ENCODE data around the gene STRADA.

DNA sequence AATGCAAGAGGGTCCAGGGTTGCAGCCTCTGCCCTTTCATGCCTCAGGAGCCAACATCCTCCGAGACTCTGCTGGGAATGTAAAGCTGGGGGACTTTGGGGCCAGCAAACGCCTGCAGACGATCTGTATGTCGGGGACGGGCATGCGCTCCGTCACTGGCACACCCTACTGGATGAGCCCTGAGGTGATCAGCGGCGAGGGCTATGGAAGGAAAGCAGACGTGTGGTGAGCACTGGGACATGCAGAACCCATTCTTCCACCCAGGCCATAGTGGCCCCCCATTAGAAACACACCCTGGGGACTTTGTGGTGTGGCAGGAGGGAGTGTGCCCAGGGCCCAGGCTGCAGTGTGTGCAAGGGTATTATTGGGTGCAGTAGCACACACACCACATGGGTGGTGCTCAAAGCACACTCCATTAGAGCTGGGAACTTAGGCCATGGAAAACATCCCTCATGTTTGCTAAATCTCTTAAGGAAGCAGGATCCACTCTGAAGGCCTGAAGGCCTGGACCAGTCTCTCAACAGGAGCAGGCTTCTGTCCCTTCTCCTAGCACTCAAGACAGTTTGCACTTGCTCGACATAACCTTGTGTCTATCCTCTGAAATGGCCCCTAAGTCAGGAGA is 49.3 kb downstream of the STRADA start:
- TF ChIP-seq, protein P1, sequence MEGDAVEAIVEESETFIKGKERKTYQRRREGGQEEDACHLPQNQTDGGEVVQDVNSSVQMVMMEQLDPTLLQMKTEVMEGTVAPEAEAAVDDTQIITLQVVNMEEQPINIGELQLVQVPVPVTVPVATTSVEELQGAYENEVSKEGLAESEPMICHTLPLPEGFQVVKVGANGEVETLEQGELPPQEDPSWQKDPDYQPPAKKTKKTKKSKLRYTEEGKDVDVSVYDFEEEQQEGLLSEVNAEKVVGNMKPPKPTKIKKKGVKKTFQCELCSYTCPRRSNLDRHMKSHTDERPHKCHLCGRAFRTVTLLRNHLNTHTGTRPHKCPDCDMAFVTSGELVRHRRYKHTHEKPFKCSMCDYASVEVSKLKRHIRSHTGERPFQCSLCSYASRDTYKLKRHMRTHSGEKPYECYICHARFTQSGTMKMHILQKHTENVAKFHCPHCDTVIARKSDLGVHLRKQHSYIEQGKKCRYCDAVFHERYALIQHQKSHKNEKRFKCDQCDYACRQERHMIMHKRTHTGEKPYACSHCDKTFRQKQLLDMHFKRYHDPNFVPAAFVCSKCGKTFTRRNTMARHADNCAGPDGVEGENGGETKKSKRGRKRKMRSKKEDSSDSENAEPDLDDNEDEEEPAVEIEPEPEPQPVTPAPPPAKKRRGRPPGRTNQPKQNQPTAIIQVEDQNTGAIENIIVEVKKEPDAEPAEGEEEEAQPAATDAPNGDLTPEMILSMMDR (conservative IDR thresholded peaks at IDR 0.05), result no peak
- no peak for TF ChIP-seq ZFX (IDR thresholded peaks at IDR 0.05)

Data from C4-2B (cell line).